GM23338 (cell line): ENCODE data around the gene SRSF3. TPM values are rescaled to one million over a fixed set of nuclear protein-coding genes. Genes with fewer than 3 reads are reported as not detected.
A peak's percentile ranks its signal among the peaks of the same experiment; 100 is the strongest.

Experiments used
- ATAC-seq: fragments of 200-7000 bp; cut with Tn5 transposase; 3 replicates; pipeline ENCODE4 v1.9.1; 2020
- DNase-seq: peaks from one replicate; pipeline ENCODE4 v3.0.0-alpha.2; 2015; ENCODE audit warnings: low spot score
- H2AFZ ChIP-seq: fragments of 200-600 bp; sonication (generic); 2 replicates; pipeline ENCODE4 v1.8.0; 2016; ENCODE audit warnings: antibody characterized with exemption, mild to moderate bottlenecking, moderate library complexity
- H3F3A ChIP-seq: fragments of 200-600 bp; sonication (generic); replicated peaks from 2 replicates; pipeline ENCODE4 v1.8.0; 2017; ENCODE audit warnings: antibody characterized with exemption, mixed run types, low read depth
- H3K27ac ChIP-seq: fragments of 200-600 bp; sonication (generic); 2 replicates; pipeline ENCODE4 v1.6.1; 2016; ENCODE audit warnings: low read depth
- H3K27me3 ChIP-seq: fragments of 200-600 bp; sonication (generic); 2 replicates; pipeline ENCODE4 v1.8.0; 2016; ENCODE audit warnings: mild to moderate bottlenecking, mixed run types, moderate library complexity; ENCODE audit not compliant: insufficient read depth
- H3K36me3 ChIP-seq: fragments of 200-600 bp; sonication (generic); 2 replicates; pipeline ENCODE4 v1.8.0; 2016; ENCODE audit warnings: mild to moderate bottlenecking; ENCODE audit not compliant: insufficient read depth
- H3K4me1 ChIP-seq: fragments of 200-600 bp; sonication (generic); 2 replicates; pipeline ENCODE4 v1.8.0; 2016; ENCODE audit warnings: mild to moderate bottlenecking, moderate library complexity; ENCODE audit not compliant: insufficient read depth
- H3K4me2 ChIP-seq: fragments of 200-600 bp; sonication (generic); 2 replicates; pipeline ENCODE4 v1.7.1; 2017; ENCODE audit warnings: mixed run types
- H3K4me3 ChIP-seq: fragments of 200-600 bp; sonication (generic); 2 replicates; pipeline ENCODE4 v1.6.1; 2016; ENCODE audit warnings: mixed run types
- H3K79me2 ChIP-seq: fragments of 200-600 bp; sonication (generic); replicated peaks from 2 replicates; pipeline ENCODE4 v1.8.0; 2017; ENCODE audit warnings: mild to moderate bottlenecking; ENCODE audit not compliant: insufficient read depth
- H3K9me2 ChIP-seq: fragments of 200-600 bp; sonication (generic); 2 replicates; pipeline ENCODE4 v1.8.0; 2017; ENCODE audit not compliant: insufficient read depth
- H4K20me1 ChIP-seq: fragments of 200-600 bp; sonication (generic); replicated peaks from 2 replicates; pipeline ENCODE4 v1.8.0; 2017; ENCODE audit warnings: mild to moderate bottlenecking; ENCODE audit not compliant: insufficient read depth
- H3K27ac Mint-ChIP-seq: 2 replicates; pipeline ENCODE4 v1.8.0; 2020; ENCODE audit warnings: inconsistent platforms, mild to moderate bottlenecking, moderate library complexity, mixed read lengths
- H3K27me3 Mint-ChIP-seq: 3 replicates; pipeline ENCODE4 v1.8.0; 2022; ENCODE audit warnings: low read depth, mild to moderate bottlenecking, moderate library complexity, mixed read lengths, inconsistent platforms; ENCODE audit not compliant: insufficient read depth, poor library complexity
- H3K36me3 Mint-ChIP-seq: 3 replicates; pipeline ENCODE4 v1.8.0; 2021; ENCODE audit warnings: low read depth, mild to moderate bottlenecking, inconsistent platforms, moderate library complexity, mixed read lengths
- H3K4me1 Mint-ChIP-seq: 3 replicates; pipeline ENCODE4 v1.8.0; 2020; ENCODE audit warnings: mild to moderate bottlenecking, inconsistent platforms, mixed read lengths
- H3K4me3 Mint-ChIP-seq: 3 replicates; pipeline ENCODE4 v1.8.0; 2021; ENCODE audit warnings: moderate library complexity, mild to moderate bottlenecking, inconsistent platforms, mixed read lengths
- H3K9me3 Mint-ChIP-seq: 3 replicates; pipeline ENCODE4 v1.8.0; 2020; ENCODE audit warnings: moderate library complexity, mild to moderate bottlenecking, inconsistent platforms, mixed read lengths
- REST ChIP-seq: IDR thresholded peaks from one replicate; pipeline ENCODE4 v1.6.1; 2018; ENCODE audit warnings: antibody characterized with exemption; ENCODE audit not compliant: unreplicated experiment
- ZNF114 ChIP-seq: fragments of 250-450 bp; sonication (Bioruptor Pico); IDR thresholded peaks from 2 replicates; pipeline ENCODE4 v1.5.0; 2020; ENCODE audit warnings: mild to moderate bottlenecking, moderate library complexity
- ZNF331 ChIP-seq: fragments of 250-450 bp; sonication (Bioruptor Pico); IDR thresholded peaks from 2 replicates; pipeline ENCODE4 v1.5.0; 2020; ENCODE audit warnings: low read depth, mild to moderate bottlenecking, moderate library complexity
- polyA plus RNA-seq: library from polyadenylated mRNA; unstranded; fragments of >200 nt; fragmentation: Nextera tagmentation; extraction: Ambion mirVana; gene quantifications from 2 replicates; pipeline ENCODE4 v1.2.1, GENCODE V29; 2016
- total RNA-seq: library from RNA; depleted of rRNA; stranded (reverse); fragments of >200 nt; shearing (Covaris generic); gene quantifications from 2 replicates; pipeline ENCODE4 v1.2.3, GENCODE V29; 2014
- TF ChIP-seq, protein P1 (sequence below): IDR thresholded peaks from 2 replicates; pipeline ENCODE4 v1.6.1; 2016; ENCODE audit warnings: antibody characterized with exemption

Gene SRSF3
- total and polyA plus RNA-seq, 2 experiments from 2014 or later = 436 to 655 TPM

- TF ChIP-seq REST = no peak
- TF ChIP-seq, protein P1, sequence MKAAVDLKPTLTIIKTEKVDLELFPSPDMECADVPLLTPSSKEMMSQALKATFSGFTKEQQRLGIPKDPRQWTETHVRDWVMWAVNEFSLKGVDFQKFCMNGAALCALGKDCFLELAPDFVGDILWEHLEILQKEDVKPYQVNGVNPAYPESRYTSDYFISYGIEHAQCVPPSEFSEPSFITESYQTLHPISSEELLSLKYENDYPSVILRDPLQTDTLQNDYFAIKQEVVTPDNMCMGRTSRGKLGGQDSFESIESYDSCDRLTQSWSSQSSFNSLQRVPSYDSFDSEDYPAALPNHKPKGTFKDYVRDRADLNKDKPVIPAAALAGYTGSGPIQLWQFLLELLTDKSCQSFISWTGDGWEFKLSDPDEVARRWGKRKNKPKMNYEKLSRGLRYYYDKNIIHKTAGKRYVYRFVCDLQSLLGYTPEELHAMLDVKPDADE = no peak
- TF ChIP-seq ZNF331 = no peak
- no peak for TF ChIP-seq ZNF114 (CRISPR knock-in tag)
These were observed 33.3 kb upstream of the SRSF3 start (continued) for GRCh38 chr6:36560822-36561221.

DNA sequence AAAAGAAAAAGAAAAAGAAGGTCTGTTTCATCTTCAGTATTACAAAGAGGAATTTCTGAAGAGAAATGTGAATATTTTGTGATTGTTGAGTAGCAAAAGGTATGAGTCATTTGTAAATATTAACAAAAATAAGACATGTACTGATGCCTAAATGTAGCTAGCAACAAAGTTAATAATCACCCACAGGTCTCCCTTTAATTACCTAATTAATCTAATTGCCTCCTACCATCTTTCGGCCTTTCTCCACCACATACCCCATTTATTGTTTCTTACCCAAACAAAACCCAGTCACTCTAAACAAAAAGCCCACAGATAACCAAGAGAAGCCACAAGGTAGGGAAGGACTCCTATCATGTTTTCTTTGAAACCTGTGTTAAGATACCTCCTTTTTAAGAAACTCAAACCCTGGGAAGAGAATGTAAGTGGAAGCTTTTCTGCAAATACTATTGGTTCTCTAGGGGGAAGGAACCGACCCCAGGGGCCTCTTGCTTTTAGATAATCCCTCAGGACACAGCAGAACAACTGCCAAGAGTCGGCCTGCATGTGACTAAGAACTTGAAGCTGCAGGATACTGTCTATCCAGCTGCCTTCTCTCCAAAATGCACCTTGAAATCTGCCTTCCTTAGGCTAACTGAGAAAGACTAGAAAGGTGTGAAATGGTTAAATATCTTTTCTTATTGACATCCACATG lies 30.8 kb upstream of the SRSF3 start:
- Mint-ChIP-seq H3K36me3 (no peaks in the 10 kb centered on the region), H3K9me3 (no peaks in the 10 kb centered on the region), H3K4me3 (no peak overlapping the region), H3K27me3 (peaks cover 5% of the 10 kb centered on the region), H3K4me1 (peaks cover 2% of the 10 kb centered on the region; the same call in 1 of the 3 replicates), H3K27ac (no peak overlapping the region)
- no peak for TF ChIP-seq REST
- TF ChIP-seq ZNF331 = no peak
- TF ChIP-seq ZNF114 (CRISPR knock-in tag) = no peak
- Histone ChIP-seq H4K20me1 (no peaks in the 10 kb centered on the region), H3K4me3 (no peak overlapping the region), H3K36me3 (no peaks in the 10 kb centered on the region), H2AFZ (peak overlapping the region; percentile 63), H3F3A (no peaks in the 10 kb centered on the region), H3K4me2 (no peak overlapping the region), H3K9me2 (no peaks in the 10 kb centered on the region), H3K27me3 (no peaks in the 10 kb centered on the region), H3K27ac (no peak overlapping the region), H3K4me1 (no peaks in the 10 kb centered on the region), H3K79me2 (no peaks in the 10 kb centered on the region)
- no peak for DNase-seq
- no peak; the same call in 1 of the 3 replicates for ATAC-seq
